AG10803 (cell line): ENCODE results near the gene PLXND1.
"Not testable (repeated sequence)": the region's sequence is repeated elsewhere in the genome, so short reads cannot be mapped to it uniquely, and the experiment has no call there.

Experiments
- DNase-seq: peaks from one replicate; pipeline ENCODE4 v3.0.0; 2010; ENCODE audit warnings: low read depth
- H3K4me3 ChIP-seq: 2 replicates; pipeline ENCODE4 v1.5.1; 2011; ENCODE audit warnings: mild to moderate bottlenecking, low read length, control low read depth
- CTCF ChIP-seq: conservative IDR thresholded peaks from 2 replicates; pipeline ENCODE4 v1.5.1; 2011; ENCODE audit warnings: mild to moderate bottlenecking, low read length, control low read depth, inconsistent platforms

The PLXND1 gene

GRCh38 chr3:129611812-129612533 is 5.5 kb upstream of the PLXND1 start:
- no peak overlapping the region for H3K4me3 ChIP-seq
- peak; percentile 20; the same call in 1 of the 2 replicates for TF ChIP-seq CTCF
- peak; percentile 71 for DNase-seq

GRCh38 chr3:129611446-129611800 is 4.9 kb upstream of the PLXND1 start:
- no peak overlapping the region for H3K4me3 ChIP-seq
- no peak for TF ChIP-seq CTCF
- no peak for DNase-seq

GRCh38 chr3:129610794-129611445 is 4.4 kb upstream of the PLXND1 start:
- not testable (repeated sequence) for DNase-seq, H3K4me3 ChIP-seq

- DNase-seq, result no peak
- H3K4me3 ChIP-seq, result no peak overlapping the region
- TF ChIP-seq CTCF, result no peak
Measured at GRCh38 chr3:129610276-129610675, 3.8 kb upstream of the PLXND1 start.

GRCh38 chr3:129609591-129610182 is 3.2 kb upstream of the PLXND1 start:
- no peak for TF ChIP-seq CTCF
- no peak overlapping the region for H3K4me3 ChIP-seq
- DNase-seq, result no peak

GRCh38 chr3:129608936-129609590 is 2.6 kb upstream of the PLXND1 start:
- DNase-seq, result no peak
- no peak overlapping the region for H3K4me3 ChIP-seq

More at GRCh38 chr3:129608936-129609590, 2.6 kb upstream of the PLXND1 start:
- TF ChIP-seq CTCF, result no peak
